Activated CD4-positive, alpha-beta T cell treated with anti-CD3 and anti-CD28 coated beads for 36 hours (primary cell): ENCODE measurements around the gene NEURL1B. TPM values are rescaled to one million over a fixed set of nuclear protein-coding genes. Genes with fewer than 3 reads are reported as not detected.
"Not testable (repeated sequence)": the region's sequence is repeated elsewhere in the genome, so short reads cannot be mapped to it uniquely, and the experiment has no call there.

Experiments
- ATAC-seq: fragments of 200-7000 bp; cut with Tn5 transposase; one replicate; pipeline ENCODE4 v1.10.0; 2021; ENCODE audit warnings: mild to moderate bottlenecking, moderate library complexity
- CTCF ChIA-PET: fragments of 350-600 bp; sonication (Branson Sonifier 250); formaldehyde crosslinking; loops from one replicate; lab custom pipeline; 2021; ENCODE audit warnings: antibody characterized with exemption; lab: Charles Lee
- POLR2A ChIA-PET: fragments of 350-600 bp; sonication (Branson Sonifier 250); formaldehyde crosslinking; loops from one replicate; lab custom pipeline; 2021; ENCODE audit warnings: antibody characterized with exemption, inconsistent platforms; lab: Charles Lee
- DNase-seq: peaks from one replicate; pipeline ENCODE4 v3.0.0-alpha.2; 2020
- H3K27ac Mint-ChIP-seq: one replicate; pipeline ENCODE4 v1.8.0; 2021; ENCODE audit warnings: mixed read lengths
- H3K27me3 Mint-ChIP-seq: one replicate; pipeline ENCODE4 v1.8.0; 2021; ENCODE audit warnings: mixed read lengths
- H3K36me3 Mint-ChIP-seq: one replicate; pipeline ENCODE4 v1.8.0; 2021; ENCODE audit warnings: low read depth, mixed read lengths
- H3K4me1 Mint-ChIP-seq: one replicate; pipeline ENCODE4 v1.8.0; 2021; ENCODE audit warnings: mixed read lengths
- H3K4me3 Mint-ChIP-seq: one replicate; pipeline ENCODE4 v1.8.0; 2021; ENCODE audit warnings: mild to moderate bottlenecking, moderate library complexity, mixed read lengths
- H3K9me3 Mint-ChIP-seq: one replicate; pipeline ENCODE4 v1.8.0; 2021; ENCODE audit warnings: low read depth, mixed read lengths
- intact Hi-C, 2 experiments: fragments of 100-400 bp; cut with DNase I in 1 of 2; cut with micrococcal nuclease in 1 of 2; formaldehyde crosslinking; loops; one replicate each; pipeline versions ENCODE4 v1.14.2 to v1.15.1; 2022 to 2024; cut with DNase I, micrococcal nuclease
- total RNA-seq, 2 experiments: library from RNA; stranded (reverse); gene quantifications; one replicate each; pipeline ENCODE4 v1.2.3, GENCODE V29; 2021

The NEURL1B gene
- total RNA-seq, 2 experiments from 2014 or later, result 0.16 to 0.19 TPM

DNA sequence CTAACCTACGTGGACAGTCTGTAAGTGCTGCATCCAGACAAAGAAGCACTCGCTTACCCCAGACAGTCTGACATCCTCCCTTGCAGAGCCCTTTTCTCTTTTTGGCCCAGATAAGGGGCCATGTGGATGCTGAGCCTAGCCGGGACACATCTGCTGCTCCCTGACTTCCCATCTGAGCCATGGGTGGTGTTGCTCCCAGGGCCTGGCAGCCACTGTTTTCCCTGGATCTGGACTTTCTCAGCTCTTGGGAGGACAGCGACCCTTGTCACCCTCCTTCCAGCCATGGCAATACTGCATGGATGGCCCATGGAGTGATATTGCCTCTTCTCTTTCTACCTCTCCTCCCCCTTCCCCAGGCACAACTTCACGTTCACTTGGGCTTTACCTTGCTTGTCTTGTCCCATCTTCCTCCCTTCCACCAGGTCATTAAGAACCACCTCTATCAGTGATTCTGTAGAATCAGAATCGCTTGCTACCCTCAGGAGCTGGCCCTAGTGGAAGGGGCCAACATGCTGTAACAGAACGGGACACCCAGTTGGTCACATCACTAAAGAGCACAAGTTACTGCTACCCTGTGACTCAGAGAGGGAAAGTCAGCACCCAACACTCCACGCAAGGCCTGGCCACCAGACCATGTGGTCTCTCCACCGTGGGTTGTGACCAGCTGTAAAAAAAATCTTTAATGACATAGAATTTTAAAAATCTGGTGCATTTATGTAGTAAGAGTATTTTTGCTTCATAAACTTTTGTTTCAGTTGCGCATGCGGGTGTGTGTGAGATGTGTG lies 4.4 kb downstream of the NEURL1B start:
- H3K36me3 Mint-ChIP-seq, result no peaks in the 10 kb centered on the region
- H3K4me1 Mint-ChIP-seq, result no peaks in the 10 kb centered on the region
- H3K27ac Mint-ChIP-seq, result no peak overlapping the region
- intact Hi-C loops, result no loop called here
- POLR2A ChIA-PET, result no interaction called here
- H3K4me3 Mint-ChIP-seq, result no peak overlapping the region
- CTCF ChIA-PET, result interaction anchor here (1.2 to 1.4 kb wide), 2 partner anchors 44 to 66 kb away, joined by 3 to 5 read pairs; no protein-coding TSS in a partner anchor
- ATAC-seq (no peak), DNase-seq (no peak)
- no peaks in the 10 kb centered on the region for H3K9me3 Mint-ChIP-seq
- H3K27me3 Mint-ChIP-seq, result peaks cover 16% of the 10 kb centered on the region

DNA sequence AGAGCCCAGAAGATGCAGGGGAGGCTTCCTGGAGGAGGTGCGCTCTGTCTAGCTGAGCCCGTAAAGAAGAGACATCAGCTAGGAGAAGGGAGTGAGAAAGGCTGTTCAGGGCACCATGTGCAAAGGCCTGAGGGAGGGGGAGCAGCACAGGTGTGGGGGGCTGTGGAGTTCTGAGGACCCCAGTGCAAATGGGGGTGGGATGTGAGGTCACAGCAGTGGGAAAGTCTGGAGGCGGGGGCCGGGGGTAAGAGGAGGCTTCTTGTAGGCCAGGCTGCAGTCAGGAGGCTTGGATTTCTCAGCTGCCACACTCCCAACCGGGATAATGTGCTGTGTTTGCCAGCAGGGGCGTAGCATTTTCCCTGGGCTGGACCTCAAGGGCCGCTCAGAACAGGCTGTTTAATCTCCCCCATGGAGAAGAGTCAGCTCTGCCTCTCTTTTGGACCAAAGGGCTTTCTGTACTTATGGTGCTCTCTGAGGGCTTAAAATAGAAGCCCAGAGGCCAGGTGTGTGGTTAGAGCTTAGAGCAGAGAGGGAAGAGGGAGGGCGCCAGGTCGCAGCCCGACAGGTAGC lies 5.7 kb downstream of the NEURL1B start:
- no peaks in the 10 kb centered on the region for H3K4me1 Mint-ChIP-seq
- H3K36me3 Mint-ChIP-seq, result no peaks in the 10 kb centered on the region
- no peak overlapping the region for H3K27ac Mint-ChIP-seq
- peaks cover 15% of the 10 kb centered on the region for H3K27me3 Mint-ChIP-seq
- DNase-seq (no peak), ATAC-seq (no peak)
- ChIA-PET CTCF (interaction anchor here (0.6 to 1.4 kb wide), 2 partner anchors 19 to 65 kb away, joined by 3 read pairs; no protein-coding TSS in a partner anchor), POLR2A (no interaction called here)
- no peak overlapping the region for H3K4me3 Mint-ChIP-seq
- no peaks in the 10 kb centered on the region for H3K9me3 Mint-ChIP-seq
- intact Hi-C loops, result no loop called here

DNA sequence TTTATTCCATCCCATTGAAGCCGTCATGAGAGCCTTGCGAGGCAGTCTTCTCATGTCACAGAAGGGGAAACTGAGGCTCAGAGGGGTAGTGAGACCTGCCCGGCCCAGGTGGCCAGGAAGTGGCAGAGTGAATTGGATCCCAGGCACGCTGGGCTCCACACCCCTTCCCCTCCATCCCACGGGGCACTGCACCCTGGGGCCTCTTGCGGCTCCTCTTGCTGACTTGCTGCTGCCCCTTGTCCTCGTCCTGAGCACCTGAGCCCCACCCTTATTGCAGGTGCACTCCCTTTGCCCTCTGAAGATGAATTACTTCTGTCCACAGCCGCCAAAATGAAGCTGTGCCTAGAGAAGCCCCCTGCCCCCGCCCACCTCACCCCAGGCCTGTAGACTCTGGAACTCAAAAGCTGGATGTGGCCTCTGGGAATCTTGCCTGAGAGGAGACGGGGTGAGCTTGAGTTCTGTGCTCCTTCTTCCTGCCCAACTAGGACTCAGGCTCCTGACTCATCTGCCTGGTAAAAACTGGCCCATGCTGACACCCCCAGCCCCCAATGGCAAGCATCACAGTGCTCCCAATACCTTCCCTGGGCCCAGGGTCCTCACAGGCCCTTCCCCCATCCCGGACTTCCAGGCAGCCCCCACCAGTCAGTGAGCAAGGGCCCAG lies 6.4 kb downstream of the NEURL1B start:
- ChIA-PET POLR2A (no interaction called here), CTCF (no interaction called here)
- ATAC-seq (no peak), DNase-seq (no peak)
- H3K4me1 Mint-ChIP-seq, result no peaks in the 10 kb centered on the region
- H3K27ac Mint-ChIP-seq, result no peak overlapping the region
- H3K4me3 Mint-ChIP-seq, result no peak overlapping the region
- peaks cover 10% of the 10 kb centered on the region for H3K27me3 Mint-ChIP-seq
- no peaks in the 10 kb centered on the region for H3K36me3 Mint-ChIP-seq
- no peaks in the 10 kb centered on the region for H3K9me3 Mint-ChIP-seq
- intact Hi-C loops, result no loop called here

DNA sequence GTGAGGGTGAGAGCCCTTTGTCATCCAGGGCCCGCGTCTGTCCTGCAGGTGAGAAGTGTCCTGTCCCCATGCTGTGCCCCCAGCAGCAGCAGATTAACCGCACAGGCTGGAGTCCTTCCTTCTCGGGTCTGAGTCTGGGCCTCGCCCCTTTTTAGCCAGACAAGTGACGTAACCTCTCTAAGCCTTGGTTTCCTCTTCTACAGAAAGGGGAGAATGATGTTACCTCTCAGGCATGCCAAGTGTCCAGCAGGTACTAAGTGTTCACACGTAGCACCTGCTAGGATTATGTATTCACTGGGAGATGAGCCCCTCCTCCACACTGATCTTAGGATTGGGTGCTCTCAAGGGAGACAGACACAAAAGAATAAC lies 6.9 kb downstream of the NEURL1B start:
- ChIA-PET POLR2A (no interaction called here), CTCF (interaction anchor here (1.1 kb wide), 1 partner anchor 13 kb away, joined by 3 read pairs; no protein-coding TSS in a partner anchor)
- H3K4me1 Mint-ChIP-seq, result no peaks in the 10 kb centered on the region
- DNase-seq (no peak), ATAC-seq (no peak)
- no peaks in the 10 kb centered on the region for H3K9me3 Mint-ChIP-seq
- no peak overlapping the region for H3K27ac Mint-ChIP-seq
- H3K36me3 Mint-ChIP-seq, result no peaks in the 10 kb centered on the region
- peaks cover 9% of the 10 kb centered on the region for H3K27me3 Mint-ChIP-seq
- intact Hi-C loops, result no loop called here
- no peak overlapping the region for H3K4me3 Mint-ChIP-seq

DNA sequence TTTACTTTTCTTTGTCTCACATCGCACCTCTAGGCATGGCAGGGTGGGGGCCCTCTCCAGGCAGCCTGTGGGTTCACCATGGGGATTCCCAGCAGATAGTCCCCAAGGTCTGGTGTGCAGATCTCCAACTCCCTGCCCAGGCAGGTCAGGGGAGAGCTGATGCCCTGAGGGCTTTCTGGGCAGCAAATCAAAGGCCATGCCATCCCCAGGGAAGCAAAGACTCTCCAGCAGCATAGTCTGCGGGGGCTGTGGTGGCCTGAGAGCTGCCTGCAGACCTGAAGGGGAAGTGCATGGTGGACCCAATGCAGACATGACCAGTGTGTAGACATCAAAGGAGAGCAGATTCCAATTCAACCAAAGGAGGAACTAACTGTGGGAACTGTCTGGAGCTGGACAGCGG lies 7.7 kb downstream of the NEURL1B start:
- ChIA-PET POLR2A (no interaction called here), CTCF (interaction anchor here (0.6 to 1.1 kb wide), 2 partner anchors 14 to 64 kb away, joined by 3 to 4 read pairs; no protein-coding TSS in a partner anchor)
- intact Hi-C loops, result no loop called here
- Mint-ChIP-seq H3K36me3 (no peaks in the 10 kb centered on the region), H3K27me3 (peaks cover 3% of the 10 kb centered on the region), H3K27ac (no peak overlapping the region), H3K9me3 (no peaks in the 10 kb centered on the region), H3K4me1 (no peaks in the 10 kb centered on the region), H3K4me3 (no peak overlapping the region)
- ATAC-seq, result no peak
- DNase-seq, result no peak

DNA sequence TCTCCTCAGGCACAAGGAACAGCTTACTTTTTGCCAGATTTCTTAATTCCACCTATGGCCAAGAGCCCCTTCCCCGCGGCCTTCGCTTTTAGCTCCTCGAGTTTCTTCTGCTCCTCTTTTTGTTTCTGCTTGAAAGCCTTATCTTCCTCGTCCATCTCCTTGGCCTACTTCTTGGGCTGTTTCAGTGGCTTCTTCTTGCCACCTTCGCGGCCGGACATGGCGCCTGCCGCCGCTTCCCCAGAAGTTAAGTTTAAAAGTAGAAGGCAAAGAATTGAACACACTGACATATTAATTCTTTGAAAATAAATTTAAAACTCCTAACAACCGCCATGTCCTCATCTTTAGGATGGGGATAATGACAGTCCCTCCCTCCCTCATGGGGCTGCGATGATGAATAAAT lies 15.4 kb downstream of the NEURL1B start:
- intact Hi-C loops, result not testable (repeated sequence)

DNA sequence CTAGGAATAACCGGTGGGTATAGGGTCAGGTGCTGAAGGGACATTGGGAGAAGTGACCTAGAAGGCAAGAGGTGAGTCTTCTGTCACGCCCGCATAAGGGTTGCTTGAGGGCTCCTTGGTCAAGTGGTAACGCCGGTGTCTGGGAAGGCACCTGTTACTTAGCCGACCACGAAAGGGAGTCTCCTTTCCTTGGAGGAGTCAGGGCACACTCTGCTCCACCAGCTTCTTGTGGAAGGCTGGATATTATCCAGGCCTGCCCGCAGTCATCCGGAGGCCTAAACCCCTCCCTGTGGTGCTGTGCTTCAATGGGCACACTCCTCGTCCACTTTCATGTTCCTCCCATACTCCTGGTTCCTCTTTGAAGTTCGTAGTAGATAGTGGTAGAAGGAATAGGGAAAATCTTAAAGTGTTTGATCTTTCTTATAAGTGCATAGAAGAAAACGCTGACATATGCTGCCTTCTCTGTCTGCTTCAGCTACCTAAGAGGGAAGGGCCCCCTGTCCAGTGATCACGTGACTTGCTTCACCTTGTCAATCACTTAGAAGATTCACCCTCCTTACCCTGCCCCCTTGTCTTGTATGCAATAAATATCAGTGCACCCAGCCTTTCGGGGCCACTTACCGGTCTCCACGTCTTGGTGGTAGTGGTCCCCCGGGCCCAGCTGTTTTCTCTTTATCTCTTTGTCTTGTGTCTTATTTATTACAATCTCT lies 16.6 kb downstream of the NEURL1B start:
- H3K4me1 Mint-ChIP-seq, DNase-seq, POLR2A ChIA-PET, ATAC-seq, H3K27me3 Mint-ChIP-seq, H3K27ac Mint-ChIP-seq, intact Hi-C loops, H3K36me3 Mint-ChIP-seq, H3K9me3 Mint-ChIP-seq, H3K4me3 Mint-ChIP-seq: not testable (repeated sequence)
- CTCF ChIA-PET, result interaction anchor here (0.7 kb wide), 1 partner anchor 211 kb away, joined by 4 read pairs; no protein-coding TSS in a partner anchor

More for the DNA sequence above, 15.4 kb downstream of the NEURL1B start:
- ATAC-seq, H3K4me1 Mint-ChIP-seq, H3K9me3 Mint-ChIP-seq, DNase-seq, H3K4me3 Mint-ChIP-seq, H3K27me3 Mint-ChIP-seq, H3K36me3 Mint-ChIP-seq, POLR2A ChIA-PET, H3K27ac Mint-ChIP-seq: not testable (repeated sequence)
- CTCF ChIA-PET, result interaction anchor here (1.2 kb wide), 1 partner anchor 19 kb away, joined by 4 read pairs; no protein-coding TSS in a partner anchor

DNA sequence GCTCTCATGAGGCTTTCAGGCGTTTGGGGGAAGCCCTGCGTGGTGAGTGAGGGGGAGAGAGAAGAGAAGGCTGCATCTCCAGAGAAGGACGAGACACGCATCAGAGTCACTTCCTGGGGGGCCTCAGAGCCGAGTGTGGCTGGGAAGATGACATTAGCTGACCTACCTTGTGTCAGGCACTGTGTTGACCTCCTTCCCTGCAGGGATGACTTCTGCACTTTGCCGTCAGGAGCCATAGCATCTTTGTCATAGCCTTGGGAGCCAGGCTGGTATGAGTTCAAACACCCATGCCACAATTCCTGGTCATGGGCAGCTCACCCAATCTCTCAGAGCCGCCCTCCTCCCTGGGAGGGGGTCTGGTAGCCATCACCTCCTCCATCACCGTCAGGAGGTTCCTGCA lies 17.3 kb downstream of the NEURL1B start:
- no peak overlapping the region for H3K27ac Mint-ChIP-seq
- peaks cover 8% of the 10 kb centered on the region for H3K9me3 Mint-ChIP-seq
- no peak for DNase-seq
- ATAC-seq, result no peak
- H3K36me3 Mint-ChIP-seq, result no peaks in the 10 kb centered on the region
- H3K4me1 Mint-ChIP-seq, result no peaks in the 10 kb centered on the region
- CTCF ChIA-PET, result interaction anchor here (0.7 kb wide), 1 partner anchor 211 kb away, joined by 4 read pairs; no protein-coding TSS in a partner anchor
- no peak overlapping the region for H3K4me3 Mint-ChIP-seq
- no peaks in the 10 kb centered on the region for H3K27me3 Mint-ChIP-seq
- intact Hi-C loops, result no loop called here
- POLR2A ChIA-PET, result no interaction called here

DNA sequence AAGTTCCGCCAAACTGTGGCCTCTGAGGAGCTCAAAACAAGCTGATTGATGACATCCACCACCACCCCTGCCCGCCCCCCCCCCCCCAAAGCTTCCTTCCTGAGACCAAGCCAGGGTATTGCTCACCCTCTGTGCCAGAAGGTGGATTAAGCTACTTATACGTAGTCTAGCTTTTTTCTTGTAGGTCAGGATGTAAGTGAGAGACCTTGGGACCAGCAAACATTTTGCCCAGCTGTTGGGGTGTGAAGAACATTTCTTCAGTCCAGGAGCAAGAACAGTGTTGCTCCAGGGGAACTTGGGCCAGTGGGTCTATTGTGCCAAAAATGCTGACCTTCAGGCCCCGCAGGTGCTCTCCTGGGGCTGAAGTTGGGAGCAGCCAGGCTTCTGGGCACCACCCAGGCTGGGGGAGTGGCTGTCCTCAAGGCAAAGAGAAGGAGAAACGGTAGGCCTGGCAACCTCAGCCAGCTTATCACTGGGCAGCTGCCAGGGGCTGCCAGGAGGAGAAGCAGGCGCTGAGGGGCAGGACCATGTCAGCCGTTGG lies 18.0 kb downstream of the NEURL1B start:
- Mint-ChIP-seq H3K4me1 (no peaks in the 10 kb centered on the region), H3K9me3 (peaks cover 8% of the 10 kb centered on the region), H3K4me3 (no peak overlapping the region), H3K36me3 (no peaks in the 10 kb centered on the region), H3K27me3 (no peaks in the 10 kb centered on the region), H3K27ac (no peak overlapping the region)
- intact Hi-C loops, result no loop called here
- POLR2A ChIA-PET, result no interaction called here
- CTCF ChIA-PET, result no interaction called here
- ATAC-seq, result no peak
- no peak for DNase-seq

DNA sequence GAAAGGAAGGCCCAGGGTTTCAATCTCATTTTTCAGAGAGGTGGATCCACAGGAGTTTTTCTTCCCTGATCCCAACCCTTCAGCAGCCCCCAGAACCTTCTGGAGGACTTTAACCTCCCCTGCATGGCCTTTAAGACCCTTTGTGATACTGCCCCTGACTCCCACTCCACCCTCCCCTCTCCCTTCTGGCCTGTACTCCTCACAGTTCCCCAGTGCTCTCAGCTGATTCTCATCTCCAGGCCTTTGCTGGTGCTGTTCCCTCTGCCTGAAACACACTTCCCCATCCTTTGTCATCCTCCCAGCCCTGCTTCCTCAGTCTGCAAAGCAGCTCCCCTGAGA lies 18.5 kb downstream of the NEURL1B start:
- CTCF ChIA-PET, result no interaction called here

More for the DNA sequence above, 18.5 kb downstream of the NEURL1B start:
- POLR2A ChIA-PET, result no interaction called here
- Mint-ChIP-seq H3K27me3 (no peaks in the 10 kb centered on the region), H3K4me1 (no peaks in the 10 kb centered on the region), H3K9me3 (peaks cover 8% of the 10 kb centered on the region), H3K27ac (no peak overlapping the region), H3K4me3 (no peak overlapping the region), H3K36me3 (no peaks in the 10 kb centered on the region)
- intact Hi-C loops, result no loop called here
- DNase-seq (no peak), ATAC-seq (no peak)
